Large intestine (tissue), 3 donors: ENCODE measurements around the gene PIK3R5. TPM values are rescaled to one million over a fixed set of nuclear protein-coding genes. Genes with fewer than 3 reads are reported as not detected.

Experiments used
- DNase-seq, 2 donors: peaks; one replicate each; pipeline versions ENCODE4 v3.0.0 to v3.0.0-alpha.2; 2013
- H3K27ac ChIP-seq: one replicate; pipeline ENCODE4 v1.5.1; 2013; ENCODE audit warnings: low read length
- H3K27me3 ChIP-seq: 2 replicates; pipeline ENCODE4 v1.6.1; 2013; ENCODE audit warnings: low read length; ENCODE audit not compliant: control insufficient read depth, insufficient read depth
- H3K36me3 ChIP-seq: 2 replicates; pipeline ENCODE4 v1.6.1; 2013; ENCODE audit warnings: low read length; ENCODE audit not compliant: control insufficient read depth, insufficient read depth
- H3K4me1 ChIP-seq: one replicate; pipeline ENCODE4 v1.6.1; 2013; ENCODE audit warnings: low read length; ENCODE audit not compliant: control insufficient read depth, insufficient read depth
- H3K4me3 ChIP-seq: one replicate; pipeline ENCODE4 v1.5.1; 2013; ENCODE audit warnings: low read length
- H3K9me3 ChIP-seq: one replicate; pipeline ENCODE4 v1.6.1; 2013; ENCODE audit warnings: mild to moderate bottlenecking, low read depth, low read length, moderate library complexity; ENCODE audit not compliant: control insufficient read depth
- WGBS: methylation state at CpG from one replicate; pipeline ENCODE4 v1.1.5; 2013; ENCODE audit warnings: low lambda C conversion rate; ENCODE audit not compliant: insufficient coverage; 5-methylcytosine and 5-hydroxymethylcytosine counted together
- polyA plus RNA-seq: library from polyadenylated mRNA; unstranded; fragments of 120-200 nt; gene quantifications from one replicate; pipeline ENCODE4 v1.2.1, GENCODE V29; 2013

The PIK3R5 gene
- polyA plus RNA-seq, 1 donor: 3.2 TPM

- peaks cover 3% of the 10 kb centered on the region for H3K4me1 ChIP-seq
- H3K27ac ChIP-seq: no peak overlapping the region
Observed at GRCh38 chr17:8964801-8965393, 610 bp downstream of the PIK3R5 start.

GRCh38 chr17:8963647-8964258 lies 1.8 kb downstream of the PIK3R5 start:
- Histone ChIP-seq H3K9me3 (peaks cover 7% of the 10 kb centered on the region), H3K27ac (no peak overlapping the region), H3K4me1 (peaks cover 3% of the 10 kb centered on the region), H3K36me3 (no peaks in the 10 kb centered on the region), H3K4me3 (no peak overlapping the region), H3K27me3 (peaks cover 54% of the 10 kb centered on the region)
- DNase-seq: no peak
- WGBS: no CpG with 5 or more reads among the region's 13 CpGs

More at GRCh38 chr17:8964801-8965393, 610 bp downstream of the PIK3R5 start:
- Histone ChIP-seq H3K4me3 (peak overlapping the region; percentile 30), H3K9me3 (peaks cover 7% of the 10 kb centered on the region), H3K27me3 (peaks cover 54% of the 10 kb centered on the region), H3K36me3 (no peaks in the 10 kb centered on the region)
- DNase-seq: peak in 1 of 2 donors; percentile 10
- WGBS: 100% methylated on average over 2 of the region's 32 CpGs

DNA sequence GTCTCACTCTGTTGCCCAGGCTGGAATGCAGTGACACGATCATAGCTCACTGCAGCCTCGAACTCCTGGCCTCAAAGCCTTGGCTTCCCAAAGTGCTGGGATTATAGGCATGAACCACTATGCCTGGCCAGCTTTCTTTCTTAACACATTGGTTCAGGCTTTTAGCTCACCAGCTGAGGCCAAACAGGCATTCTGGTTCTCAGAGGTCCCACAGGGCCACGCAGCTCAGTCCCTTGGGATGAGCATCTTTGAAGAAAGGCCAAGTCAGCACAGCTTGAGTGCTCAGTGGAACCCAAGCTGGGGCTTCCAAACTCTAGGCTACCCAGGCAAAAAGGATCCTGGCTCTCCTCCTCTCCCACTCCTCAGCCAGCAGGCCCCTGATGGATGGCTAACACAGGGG lies 2.5 kb downstream of the PIK3R5 start:
- Histone ChIP-seq H3K9me3 (peaks cover 7% of the 10 kb centered on the region), H3K36me3 (no peaks in the 10 kb centered on the region), H3K4me1 (peaks cover 3% of the 10 kb centered on the region), H3K27me3 (peaks cover 49% of the 10 kb centered on the region), H3K27ac (no peak overlapping the region), H3K4me3 (no peak overlapping the region)
- no peak for DNase-seq
- WGBS: 100% methylated on average over 1 of the region's 3 CpGs

DNA sequence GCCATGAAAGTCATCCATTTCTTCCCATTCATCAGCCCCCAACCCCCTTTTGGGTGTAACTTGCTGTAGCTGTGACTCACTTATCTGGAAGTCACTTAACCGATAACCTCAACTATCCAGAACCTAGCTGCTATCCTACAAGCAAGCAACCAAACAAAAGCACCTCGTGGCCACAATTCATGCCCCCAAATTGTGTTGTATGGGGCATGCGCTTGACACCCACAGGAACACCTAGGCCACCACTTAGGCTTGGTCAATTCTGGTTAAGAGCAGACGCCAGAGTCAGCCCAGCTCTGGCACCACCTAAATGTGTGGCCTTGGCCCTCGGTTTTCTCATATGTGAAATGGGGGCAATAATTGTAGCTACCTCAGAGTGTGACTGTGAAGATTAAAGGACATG lies 3.7 kb downstream of the PIK3R5 start:
- DNase-seq: no peak
- peaks cover 43% of the 10 kb centered on the region for H3K27me3 ChIP-seq
- no peak overlapping the region for H3K27ac ChIP-seq
- H3K4me3 ChIP-seq: no peak overlapping the region
- peaks cover 3% of the 10 kb centered on the region for H3K4me1 ChIP-seq
- WGBS: 100% methylated on average over 1 of the region's 5 CpGs
- H3K36me3 ChIP-seq: no peaks in the 10 kb centered on the region
- peaks cover 7% of the 10 kb centered on the region for H3K9me3 ChIP-seq

DNA sequence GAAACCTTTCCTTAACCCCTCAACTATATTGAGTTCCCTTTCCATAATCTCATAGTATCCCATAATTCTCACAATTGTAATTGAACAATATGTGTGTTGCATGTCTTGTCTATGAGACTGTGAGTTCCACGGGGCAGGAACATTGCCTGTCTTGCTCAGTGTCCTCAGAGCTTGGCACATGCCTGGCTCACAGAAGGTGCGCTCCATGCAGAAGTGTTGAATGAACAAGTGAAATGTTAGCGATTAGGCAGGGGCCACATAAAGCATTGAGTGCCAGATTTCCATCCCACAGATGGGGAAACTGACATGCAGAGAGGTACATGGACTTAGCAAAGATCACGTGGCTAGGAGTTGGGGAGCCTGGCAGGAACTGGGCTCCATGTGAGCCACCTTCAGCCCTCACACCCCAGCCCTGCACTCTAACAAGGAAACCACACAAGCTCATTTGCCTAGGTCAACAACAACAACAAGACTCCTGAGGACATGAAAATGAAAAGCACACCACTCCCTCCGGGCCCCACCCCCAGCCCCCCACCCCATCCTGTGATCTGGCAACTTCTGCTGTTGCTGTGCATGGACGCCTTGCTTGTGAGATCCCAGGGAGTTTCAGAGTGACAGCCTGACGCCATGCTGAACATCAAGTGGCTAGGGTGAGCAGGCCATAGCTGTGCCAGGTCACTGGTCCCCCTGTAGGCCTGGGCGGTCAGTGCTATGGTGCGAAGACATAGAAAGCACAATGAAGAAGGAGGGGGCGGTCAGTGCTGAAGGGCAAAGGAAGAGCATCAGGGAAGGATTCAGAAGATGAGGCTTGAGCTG lies 5.0 kb downstream of the PIK3R5 start:
- peaks cover 36% of the 10 kb centered on the region for H3K27me3 ChIP-seq
- H3K4me3 ChIP-seq: no peak overlapping the region
- no peak for DNase-seq
- WGBS: no CpG with 5 or more reads among the region's 10 CpGs
- H3K36me3 ChIP-seq: no peaks in the 10 kb centered on the region
- H3K4me1 ChIP-seq: peaks cover 3% of the 10 kb centered on the region
- H3K27ac ChIP-seq: no peak overlapping the region
- H3K9me3 ChIP-seq: peaks cover 3% of the 10 kb centered on the region

- Histone ChIP-seq H3K27ac (no peak overlapping the region), H3K4me3 (no peak overlapping the region), H3K36me3 (no peaks in the 10 kb centered on the region), H3K27me3 (peaks cover 28% of the 10 kb centered on the region), H3K4me1 (no peaks in the 10 kb centered on the region), H3K9me3 (no peaks in the 10 kb centered on the region)
- DNase-seq: no peak
- 100% methylated on average over 2 of the region's 9 CpGs for WGBS
Observed at GRCh38 chr17:8959312-8959918, 6.1 kb downstream of the PIK3R5 start.

DNA sequence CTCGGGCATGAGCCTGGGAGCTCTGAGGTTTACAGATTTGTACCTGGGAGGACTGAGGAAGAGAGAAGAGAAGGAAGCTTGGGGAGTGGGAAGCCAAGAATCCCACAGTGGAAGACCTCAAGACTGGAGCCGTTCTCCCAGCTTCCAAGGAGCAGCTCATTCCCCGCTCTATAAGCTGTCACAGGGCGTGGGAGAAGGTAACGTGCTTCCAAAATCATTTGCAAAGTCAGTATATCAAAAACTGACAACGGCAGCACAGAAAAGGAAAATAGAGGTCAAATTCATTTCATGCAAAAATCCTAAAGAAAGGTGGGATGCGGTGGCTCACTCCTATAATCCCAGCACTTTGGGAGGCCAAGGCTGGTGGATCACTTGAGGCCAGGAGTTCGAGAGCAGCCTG lies 7.8 kb downstream of the PIK3R5 start:
- Histone ChIP-seq H3K27me3 (peaks cover 17% of the 10 kb centered on the region), H3K4me1 (no peaks in the 10 kb centered on the region), H3K36me3 (no peaks in the 10 kb centered on the region), H3K4me3 (no peak overlapping the region), H3K9me3 (no peaks in the 10 kb centered on the region), H3K27ac (no peak overlapping the region)
- no peak for DNase-seq
- WGBS: no CpG with 5 or more reads among the region's 8 CpGs

DNA sequence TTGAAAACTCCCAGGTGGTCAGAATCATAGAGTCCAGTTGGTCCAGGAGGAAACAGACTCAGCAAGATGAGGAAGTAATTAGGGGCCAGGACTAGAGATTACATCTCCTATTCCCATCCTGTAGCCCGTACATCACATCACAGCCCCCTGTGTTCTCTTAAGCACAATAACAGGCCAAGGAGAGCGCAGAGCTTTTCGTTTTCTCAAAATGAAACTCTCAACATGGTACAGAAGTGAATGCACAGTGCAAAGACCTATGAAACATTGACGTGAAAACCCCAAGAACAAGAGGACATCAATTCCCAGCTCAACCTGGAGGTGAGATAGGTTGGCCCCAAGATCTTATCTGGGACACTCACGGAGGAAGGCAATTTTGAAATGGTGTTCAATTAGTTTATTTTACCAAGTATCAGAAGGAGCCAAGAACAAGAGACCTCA lies 9.0 kb downstream of the PIK3R5 start:
- Histone ChIP-seq H3K9me3 (no peaks in the 10 kb centered on the region), H3K27ac (no peak overlapping the region), H3K4me3 (no peak overlapping the region), H3K27me3 (peaks cover 16% of the 10 kb centered on the region), H3K4me1 (no peaks in the 10 kb centered on the region), H3K36me3 (no peaks in the 10 kb centered on the region)
- DNase-seq: no peak
- 100% methylated on average over 1 of the region's 5 CpGs for WGBS

DNA sequence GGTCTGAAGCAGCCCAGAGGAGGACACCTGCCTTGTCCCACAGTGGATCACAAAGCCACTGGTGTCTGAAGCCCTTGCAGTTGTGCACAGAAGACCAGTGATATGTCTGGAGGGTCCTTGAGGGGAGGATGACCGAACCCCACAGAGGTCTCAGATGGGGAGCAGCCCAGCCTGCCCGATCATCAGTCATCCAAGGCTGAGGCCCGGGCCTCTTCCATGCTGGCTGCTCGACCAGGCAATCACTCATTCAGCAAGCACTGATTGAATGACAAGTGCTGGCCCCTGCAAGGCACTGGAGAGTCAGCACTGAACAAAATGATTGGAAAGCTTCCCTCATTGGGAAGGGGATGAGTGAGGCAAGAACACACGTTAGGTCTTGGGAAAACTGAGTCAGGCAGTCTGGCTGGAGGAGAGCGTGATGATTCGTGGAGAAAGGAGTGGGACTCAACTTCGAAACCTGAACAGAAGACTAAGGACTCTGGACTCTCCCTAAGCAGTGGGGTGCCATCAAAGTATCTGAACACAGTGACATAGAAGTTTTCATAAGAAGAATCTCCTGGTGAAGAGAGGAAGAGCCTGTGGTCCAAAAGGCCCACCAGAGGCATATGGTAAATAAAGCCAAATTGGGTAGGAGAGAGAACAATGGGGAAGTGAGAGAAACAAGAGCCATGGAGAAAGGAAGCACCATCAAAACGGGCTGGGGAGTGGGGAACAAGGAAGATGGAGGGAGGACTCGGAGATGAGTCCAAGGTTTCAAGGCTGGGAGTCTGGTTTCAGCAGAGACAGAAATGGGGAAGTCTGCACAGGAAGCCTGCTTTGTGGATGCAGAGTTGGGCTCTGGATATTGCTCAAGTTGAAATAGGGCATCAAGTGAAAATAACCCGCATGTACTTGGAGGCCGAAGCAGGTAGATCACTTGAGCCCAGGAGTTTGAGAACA lies 10.2 kb downstream of the PIK3R5 start:
- no peak overlapping the region for H3K4me3 ChIP-seq
- H3K4me1 ChIP-seq: no peaks in the 10 kb centered on the region
- H3K9me3 ChIP-seq: no peaks in the 10 kb centered on the region
- H3K27ac ChIP-seq: no peak overlapping the region
- peaks cover 16% of the 10 kb centered on the region for H3K27me3 ChIP-seq
- no peak for DNase-seq
- 89% methylated on average over 5 of the region's 12 CpGs for WGBS
- H3K36me3 ChIP-seq: no peaks in the 10 kb centered on the region
